ENCODE data around the gene CFAP210.

DNA sequence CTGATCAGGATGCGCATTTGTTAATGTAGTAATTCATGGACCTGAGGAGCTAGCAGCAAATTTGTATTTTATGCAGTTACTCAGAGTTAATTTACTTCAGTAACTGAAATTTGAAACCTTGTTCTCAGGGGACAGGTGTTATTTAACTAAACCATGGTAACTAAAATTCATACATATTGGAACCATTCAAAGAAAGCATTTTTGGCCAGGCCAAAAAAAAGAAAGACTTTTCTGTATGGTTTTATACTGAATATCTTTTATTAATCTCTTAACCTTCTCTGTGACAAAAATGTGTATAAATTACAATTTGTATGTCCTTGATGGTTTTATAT lies 35.0 kb upstream of the CFAP210 start:
- TF ChIP-seq CTCF (IDR thresholded peaks at IDR 0.05; ENCODE audit: low read depth, low read length) (no peak), EZH2phosphoT487 (IDR thresholded peaks at IDR 0.05; ENCODE audit: low read depth) (no peak)
